HepG2 (cell line): ENCODE data around the gene DUSP22. TPM values are rescaled to one million over a fixed set of nuclear protein-coding genes. Genes with fewer than 3 reads are reported as not detected.
A peak's percentile ranks its signal among the peaks of the same experiment; 100 is the strongest.

Experiments
- CHCHD3 ChIP-seq: sonication (generic); formaldehyde crosslinking; IDR thresholded peaks from 2 replicates; pipeline ENCODE4 v1.8.0; 2022; ENCODE audit warnings: mild to moderate bottlenecking, missing genetic modification reagents, moderate library complexity
- CREB1 ChIP-seq, 2 experiments: fragments of 450-650 bp in 1 of 2; IDR thresholded peaks; 2 replicates each; pipeline ENCODE4 v1.6.1; 2016 to 2017; ENCODE audit warnings: control low read depth in 1 of 2, mild to moderate bottlenecking in 1 of 2, missing compliant biosample characterization in 1 of 2, missing genetic modification characterization in 1 of 2
- GTF2F1 ChIP-seq: fragments of 150-350 bp; IDR thresholded peaks from 2 replicates; pipeline ENCODE4 v1.6.1; 2014; ENCODE audit warnings: low read length
- HBP1 ChIP-seq: IDR thresholded peaks from 2 replicates; pipeline ENCODE4 v1.6.1; 2016; ENCODE audit warnings: low read depth, control low read depth
- LRRFIP1 ChIP-seq: sonication (generic); formaldehyde crosslinking; conservative IDR thresholded peaks from 2 replicates; pipeline ENCODE4 v1.4.0; 2020; ENCODE audit warnings: missing genetic modification reagents
- MAFK ChIP-seq, 2 experiments: IDR thresholded peaks in 1 of 2; conservative IDR thresholded peaks in 1 of 2; 2 replicates each; pipeline ENCODE4 v1.6.1; 2011; ENCODE audit warnings: improper control_type of control experiment in 2 of 2, low read length in 2 of 2
- PCBP1 ChIP-seq: fragments of 200-400 bp; formaldehyde crosslinking; IDR thresholded peaks from 2 replicates; pipeline ENCODE4 v1.6.1; 2017; ENCODE audit warnings: mild to moderate bottlenecking, low read depth, low read length, borderline replicate concordance
- PLRG1 ChIP-seq: fragments of 450-650 bp; conservative IDR thresholded peaks from 2 replicates; pipeline ENCODE4 v1.6.1; 2016
- SRSF1 ChIP-seq: fragments of 200-400 bp; formaldehyde crosslinking; optimal IDR thresholded peaks from 2 replicates; pipeline ENCODE3; 2017; ENCODE audit warnings: mild to moderate bottlenecking, low read depth, low read length, moderate library complexity
- ZNF263 ChIP-seq: sonication (generic); formaldehyde crosslinking; IDR thresholded peaks from 2 replicates; pipeline ENCODE4 v1.4.0; 2020; ENCODE audit warnings: missing genetic modification reagents
- ZNF558 ChIP-seq: sonication (generic); formaldehyde crosslinking; IDR thresholded peaks from 2 replicates; pipeline ENCODE4 v1.9.0; 2022; ENCODE audit warnings: mild to moderate bottlenecking, missing genetic modification reagents, borderline replicate concordance
- ZNF883 ChIP-seq: sonication (generic); formaldehyde crosslinking; IDR thresholded peaks from 2 replicates; pipeline ENCODE4 v1.5.1; 2020; ENCODE audit warnings: mild to moderate bottlenecking, missing genetic modification reagents; ENCODE audit errors: not compliant biosample characterization
- polyA plus RNA-seq, 8 experiments: library from polyadenylated mRNA; depleted of rRNA in 3 of 8; stranded (reverse) in 7 of 8; unstranded in 1 of 8; fragments of >200 nt; fragmentation: Illumina TruSeq in 4 of 8; extraction: Trizol in 4 of 8; gene quantifications; 2 replicates each; pipeline versions ENCODE4 v1.2.1 to v1.2.3, GENCODE V29; 2011 to 2016; ENCODE audit warnings: low read depth in 4 of 8, missing spikeins in 1 of 8, mixed read lengths in 1 of 8; ENCODE audit not compliant: insufficient read depth in 1 of 8
- total RNA-seq, 5 experiments: library from RNA; depleted of rRNA; stranded (reverse); fragments of >200 nt; fragmentation: Illumina TruSeq; extraction: Trizol; gene quantifications; 2 replicates each; pipeline ENCODE4 v1.2.3, GENCODE V29; 2016; ENCODE audit warnings: low read depth in 1 of 5
- TF ChIP-seq, protein P1 (sequence below): sonication (generic); formaldehyde crosslinking; IDR thresholded peaks from 2 replicates; pipeline ENCODE4 v1.4.0; 2020; ENCODE audit warnings: missing genetic modification reagents, borderline replicate concordance
- TF ChIP-seq, protein P2 (sequence below): sonication (generic); formaldehyde crosslinking; IDR thresholded peaks from 2 replicates; pipeline ENCODE4 v1.4.0; 2020; ENCODE audit warnings: missing genetic modification reagents, borderline replicate concordance

DUSP22 gene
- total and polyA plus RNA-seq, 2 of the 13 experiments (the other 11 are each of a cell fraction or from before 2014, with no cell fraction given), result 20.2 to 32.8 TPM

- TF ChIP-seq, protein P1, sequence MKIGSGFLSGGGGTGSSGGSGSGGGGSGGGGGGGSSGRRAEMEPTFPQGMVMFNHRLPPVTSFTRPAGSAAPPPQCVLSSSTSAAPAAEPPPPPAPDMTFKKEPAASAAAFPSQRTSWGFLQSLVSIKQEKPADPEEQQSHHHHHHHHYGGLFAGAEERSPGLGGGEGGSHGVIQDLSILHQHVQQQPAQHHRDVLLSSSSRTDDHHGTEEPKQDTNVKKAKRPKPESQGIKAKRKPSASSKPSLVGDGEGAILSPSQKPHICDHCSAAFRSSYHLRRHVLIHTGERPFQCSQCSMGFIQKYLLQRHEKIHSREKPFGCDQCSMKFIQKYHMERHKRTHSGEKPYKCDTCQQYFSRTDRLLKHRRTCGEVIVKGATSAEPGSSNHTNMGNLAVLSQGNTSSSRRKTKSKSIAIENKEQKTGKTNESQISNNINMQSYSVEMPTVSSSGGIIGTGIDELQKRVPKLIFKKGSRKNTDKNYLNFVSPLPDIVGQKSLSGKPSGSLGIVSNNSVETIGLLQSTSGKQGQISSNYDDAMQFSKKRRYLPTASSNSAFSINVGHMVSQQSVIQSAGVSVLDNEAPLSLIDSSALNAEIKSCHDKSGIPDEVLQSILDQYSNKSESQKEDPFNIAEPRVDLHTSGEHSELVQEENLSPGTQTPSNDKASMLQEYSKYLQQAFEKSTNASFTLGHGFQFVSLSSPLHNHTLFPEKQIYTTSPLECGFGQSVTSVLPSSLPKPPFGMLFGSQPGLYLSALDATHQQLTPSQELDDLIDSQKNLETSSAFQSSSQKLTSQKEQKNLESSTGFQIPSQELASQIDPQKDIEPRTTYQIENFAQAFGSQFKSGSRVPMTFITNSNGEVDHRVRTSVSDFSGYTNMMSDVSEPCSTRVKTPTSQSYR (CRISPR knock-in tag), result no peak
- TF ChIP-seq PCBP1 (no peak; the same call in 1 of the 2 replicates), PLRG1 (no peak), SRSF1 (peak; percentile 85), ZNF263 (CRISPR knock-in tag) (peak; percentile 99), LRRFIP1 (CRISPR knock-in tag) (no peak), CREB1 (IDR thresholded peaks at IDR 0.05) (no peak), CREB1 (CRISPR knock-in tag; IDR thresholded peaks at IDR 0.05) (no peak), MAFK (conservative IDR thresholded peaks at IDR 0.05 in 1 of 2, IDR thresholded peaks at IDR 0.05 in 1 of 2; ENCODE audit: low read length in 2 of 2) (no peak), ZNF558 (CRISPR knock-in tag) (no peak; the same call in 1 of the 2 replicates), GTF2F1 (no peak), CHCHD3 (no peak), HBP1 (peak; percentile 54; the same call in 1 of the 2 replicates), ZNF883 (peak; percentile 60)
- TF ChIP-seq, protein P2, sequence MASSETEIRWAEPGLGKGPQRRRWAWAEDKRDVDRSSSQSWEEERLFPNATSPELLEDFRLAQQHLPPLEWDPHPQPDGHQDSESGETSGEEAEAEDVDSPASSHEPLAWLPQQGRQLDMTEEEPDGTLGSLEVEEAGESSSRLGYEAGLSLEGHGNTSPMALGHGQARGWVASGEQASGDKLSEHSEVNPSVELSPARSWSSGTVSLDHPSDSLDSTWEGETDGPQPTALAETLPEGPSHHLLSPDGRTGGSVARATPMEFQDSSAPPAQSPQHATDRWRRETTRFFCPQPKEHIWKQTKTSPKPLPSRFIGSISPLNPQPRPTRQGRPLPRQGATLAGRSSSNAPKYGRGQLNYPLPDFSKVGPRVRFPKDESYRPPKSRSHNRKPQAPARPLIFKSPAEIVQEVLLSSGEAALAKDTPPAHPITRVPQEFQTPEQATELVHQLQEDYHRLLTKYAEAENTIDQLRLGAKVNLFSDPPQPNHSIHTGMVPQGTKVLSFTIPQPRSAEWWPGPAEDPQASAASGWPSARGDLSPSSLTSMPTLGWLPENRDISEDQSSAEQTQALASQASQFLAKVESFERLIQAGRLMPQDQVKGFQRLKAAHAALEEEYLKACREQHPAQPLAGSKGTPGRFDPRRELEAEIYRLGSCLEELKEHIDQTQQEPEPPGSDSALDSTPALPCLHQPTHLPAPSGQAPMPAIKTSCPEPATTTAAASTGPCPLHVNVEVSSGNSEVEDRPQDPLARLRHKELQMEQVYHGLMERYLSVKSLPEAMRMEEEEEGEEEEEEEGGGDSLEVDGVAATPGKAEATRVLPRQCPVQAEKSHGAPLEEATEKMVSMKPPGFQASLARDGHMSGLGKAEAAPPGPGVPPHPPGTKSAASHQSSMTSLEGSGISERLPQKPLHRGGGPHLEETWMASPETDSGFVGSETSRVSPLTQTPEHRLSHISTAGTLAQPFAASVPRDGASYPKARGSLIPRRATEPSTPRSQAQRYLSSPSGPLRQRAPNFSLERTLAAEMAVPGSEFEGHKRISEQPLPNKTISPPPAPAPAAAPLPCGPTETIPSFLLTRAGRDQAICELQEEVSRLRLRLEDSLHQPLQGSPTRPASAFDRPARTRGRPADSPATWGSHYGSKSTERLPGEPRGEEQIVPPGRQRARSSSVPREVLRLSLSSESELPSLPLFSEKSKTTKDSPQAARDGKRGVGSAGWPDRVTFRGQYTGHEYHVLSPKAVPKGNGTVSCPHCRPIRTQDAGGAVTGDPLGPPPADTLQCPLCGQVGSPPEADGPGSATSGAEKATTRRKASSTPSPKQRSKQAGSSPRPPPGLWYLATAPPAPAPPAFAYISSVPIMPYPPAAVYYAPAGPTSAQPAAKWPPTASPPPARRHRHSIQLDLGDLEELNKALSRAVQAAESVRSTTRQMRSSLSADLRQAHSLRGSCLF (CRISPR knock-in tag), result no peak
These were observed at the start of gene DUSP22 (continued) for GRCh38 chr6:291697-292505.
